Mucosa of descending colon (tissue), 3 donors: ENCODE data around the gene C1QTNF9B. TPM values are rescaled to one million over a fixed set of nuclear protein-coding genes. Genes with fewer than 3 reads are reported as not detected.

Experiments
- ATAC-seq: fragments of 200-7000 bp; cut with Tn5 transposase; one replicate; pipeline ENCODE4 v1.9.1; 2020; ENCODE audit warnings: mild to moderate bottlenecking, moderate library complexity
- DNase-seq, 3 donors: peaks; one replicate each; pipeline ENCODE4 v3.0.0-alpha.2; 2020
- H3K36me3 ChIP-seq: fragments of 200-600 bp; one replicate; pipeline ENCODE4 v1.8.0; 2021; ENCODE audit warnings: low read depth, mild to moderate bottlenecking
- H3K4me1 ChIP-seq: fragments of 200-600 bp; one replicate; pipeline ENCODE4 v1.8.0; 2021; ENCODE audit warnings: low read depth, mild to moderate bottlenecking
- H3K4me3 ChIP-seq: fragments of 200-600 bp; one replicate; pipeline ENCODE4 v1.8.0; 2021; ENCODE audit warnings: mild to moderate bottlenecking
- H3K9me3 ChIP-seq: fragments of 200-600 bp; one replicate; pipeline ENCODE4 v1.8.0; 2021; ENCODE audit warnings: mild to moderate bottlenecking
- CTCF ChIP-seq: fragments of 200-600 bp; IDR thresholded peaks from one replicate; pipeline ENCODE4 v1.8.0; 2022; ENCODE audit warnings: antibody characterized with exemption, mild to moderate bottlenecking
- intact Hi-C, 2 donors: fragments of 100-400 bp; cut with DNase I in 1 of 2; cut with micrococcal nuclease in 1 of 2; formaldehyde crosslinking; loops; one replicate each; pipeline versions ENCODE4 v1.11.0 to v1.11.1; 2022; cut with DNase I, micrococcal nuclease
- total RNA-seq, 3 donors: library from RNA; stranded (reverse); fragmentation: NEBNext Ultra II Directional in 2 of 3; extraction: Animal tissue kit (Norgen Biotek cat#: 25700) in 2 of 3; gene quantifications; one replicate each; pipeline versions ENCODE4 v1.2.1 to v1.2.4, GENCODE V29; 2021 to 2023
- donor health status: DM: no; HTN: no; CAD: no; lungs with moderate emphysema.
- donor health status: DM: no; HTN: no; CAD: no.
- donor health status: DM: no; HTN: yes; CAD: no.

Gene C1QTNF9B
- total RNA-seq, 3 donors from 2014 or later: 0.32 TPM; not detected in 2

GRCh38 chr13:23859455-23859854, 37.8 kb downstream of the C1QTNF9B start:
- no peak for TF ChIP-seq CTCF

GRCh38 chr13:23858546-23858945, 38.8 kb downstream of the C1QTNF9B start:
- ATAC-seq (no peak), DNase-seq (no peak)
- Histone ChIP-seq H3K4me3 (no peak overlapping the region), H3K36me3 (no peaks in the 10 kb centered on the region), H3K9me3 (no peaks in the 10 kb centered on the region), H3K4me1 (no peaks in the 10 kb centered on the region)
- no peak for TF ChIP-seq CTCF
- intact Hi-C loops: no loop called here

More at GRCh38 chr13:23859455-23859854, 37.8 kb downstream of the C1QTNF9B start:
- Histone ChIP-seq H3K36me3 (no peaks in the 10 kb centered on the region), H3K9me3 (no peaks in the 10 kb centered on the region), H3K4me3 (no peak overlapping the region), H3K4me1 (no peaks in the 10 kb centered on the region)
- DNase-seq: no peak
- ATAC-seq: no peak
- intact Hi-C loops: no loop called here

GRCh38 chr13:23856008-23856750, 41.1 kb downstream of the C1QTNF9B start:
- ATAC-seq: no peak
- DNase-seq: no peak
- Histone ChIP-seq H3K4me1 (no peaks in the 10 kb centered on the region), H3K9me3 (no peaks in the 10 kb centered on the region), H3K36me3 (no peaks in the 10 kb centered on the region), H3K4me3 (no peak overlapping the region)
- TF ChIP-seq CTCF: no peak
- intact Hi-C loops: no loop called here

GRCh38 chr13:23855360-23855759, 41.9 kb downstream of the C1QTNF9B start:
- Histone ChIP-seq H3K4me3 (no peak overlapping the region), H3K36me3 (no peaks in the 10 kb centered on the region), H3K4me1 (no peaks in the 10 kb centered on the region), H3K9me3 (no peaks in the 10 kb centered on the region)
- ATAC-seq (no peak), DNase-seq (no peak)
- intact Hi-C loops: no loop called here
- TF ChIP-seq CTCF: no peak

- no peak for DNase-seq
- Histone ChIP-seq H3K4me3 (no peak overlapping the region), H3K36me3 (no peaks in the 10 kb centered on the region), H3K9me3 (no peaks in the 10 kb centered on the region), H3K4me1 (no peaks in the 10 kb centered on the region)
- no peak for ATAC-seq
- intact Hi-C loops: no loop called here
- no peak for TF ChIP-seq CTCF
These were observed 45.0 kb downstream of the C1QTNF9B start for GRCh38 chr13:23852351-23852750.
